ENCODE results near the gene RET. TPM values are rescaled to one million over a fixed set of nuclear protein-coding genes. Genes with fewer than 3 reads are reported as not detected.

Gene RET
- total RNA-seq, 1 donor from 2014 or later = 0.94 TPM

GRCh38 chr10:43122096-43122495 lies 45.2 kb downstream of the RET start:
- DNase-seq = no peak

GRCh38 chr10:43122826-43123225 lies 46.0 kb downstream of the RET start:
- no peak for DNase-seq

GRCh38 chr10:43123361-43124093 lies 46.7 kb downstream of the RET start:
- DNase-seq = no peak

- no peak for DNase-seq
Measured at GRCh38 chr10:43124094-43124521, 47.2 kb downstream of the RET start.

GRCh38 chr10:43124574-43125273 lies 47.9 kb downstream of the RET start:
- no peak for DNase-seq

GRCh38 chr10:43125274-43125845 lies 48.5 kb downstream of the RET start:
- no peak for DNase-seq

GRCh38 chr10:43125881-43126731 lies 49.2 kb downstream of the RET start:
- DNase-seq = no peak

GRCh38 chr10:43126759-43127424 lies 50.0 kb downstream of the RET start:
- DNase-seq = no peak

- DNase-seq = no peak
Measured at GRCh38 chr10:43127442-43127841, 50.6 kb downstream of the RET start.

GRCh38 chr10:43128331-43128730 lies 51.5 kb downstream of the RET start:
- no peak for DNase-seq

- no peak for DNase-seq
Measured at GRCh38 chr10:43128958-43129706, 52.3 kb downstream of the RET start.

- DNase-seq = no peak
Measured at GRCh38 chr10:43130770-43131171, 53.9 kb downstream of the RET start.

- DNase-seq = no peak
Measured at GRCh38 chr10:43131256-43131655, 54.4 kb downstream of the RET start.

GRCh38 chr10:43131906-43132305 lies 55.0 kb downstream of the RET start:
- DNase-seq = no peak

GRCh38 chr10:43132867-43133787 lies 56.3 kb downstream of the RET start:
- no peak for DNase-seq

GRCh38 chr10:43134126-43134905 lies 57.4 kb downstream of the RET start:
- DNase-seq = no peak

- DNase-seq = no peak
Measured at GRCh38 chr10:43135064-43135463, 58.2 kb downstream of the RET start.

- no peak for DNase-seq
Measured at GRCh38 chr10:43135656-43136055, 58.8 kb downstream of the RET start.

- no peak for DNase-seq
Measured at GRCh38 chr10:43136432-43136831, 59.6 kb downstream of the RET start.

Measured in occipital lobe (tissue), 2 donors.